8988T (cell line): ENCODE measurements around the gene NCAPH2.

Source experiments
- DNase-seq: peaks from one replicate; pipeline ENCODE4 v3.0.0; 2011

Gene NCAPH2

DNA sequence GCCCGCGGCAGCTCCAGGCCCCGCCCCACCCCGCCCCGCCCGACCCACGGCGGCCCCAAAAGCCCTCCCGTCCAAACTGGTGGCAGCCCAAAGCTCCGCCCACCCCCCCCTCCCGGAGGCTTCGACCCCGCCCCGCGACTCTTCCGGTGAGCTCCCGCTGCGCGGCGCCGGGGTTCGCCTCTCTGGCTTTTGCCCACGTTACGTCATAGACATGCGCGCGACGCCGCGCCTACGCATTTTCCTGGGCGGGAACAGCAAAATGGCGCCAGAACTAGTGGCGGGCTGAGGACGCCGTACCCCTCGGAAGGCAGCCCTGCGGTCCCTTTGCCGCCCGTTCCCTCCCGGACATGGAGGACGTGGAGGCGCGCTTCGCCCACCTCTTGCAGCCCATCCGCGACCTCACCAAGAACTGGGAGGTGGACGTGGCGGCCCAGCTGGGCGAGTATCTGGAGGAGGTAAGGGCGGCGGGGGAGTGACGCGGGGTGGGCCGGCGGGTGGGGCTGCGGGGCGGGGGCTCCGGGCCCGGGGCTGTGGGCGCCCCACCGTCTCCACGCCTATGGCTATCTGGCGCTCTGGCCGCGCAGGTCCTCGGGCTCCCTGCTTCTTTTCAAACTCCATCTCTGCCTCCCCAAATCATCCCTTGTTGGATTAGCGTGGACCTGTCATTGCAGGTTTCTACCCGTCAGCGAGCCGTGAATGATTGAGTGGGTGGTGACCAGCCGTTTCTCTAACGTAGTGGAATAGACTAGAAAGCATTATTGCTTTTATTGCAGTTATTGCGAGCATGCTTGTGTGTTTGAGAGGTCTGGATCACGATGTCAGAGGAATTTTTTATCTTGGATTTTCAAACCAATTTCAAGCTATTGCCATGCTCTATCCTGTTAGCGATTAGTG lies at the start of gene NCAPH2:
NCAPH2 (plus strand) TSS at position 234 of the 894 bp plus-strand sequence; CDS start at position 348, 114 bp downstream.
- DNase-seq = peak; percentile 96

DNA sequence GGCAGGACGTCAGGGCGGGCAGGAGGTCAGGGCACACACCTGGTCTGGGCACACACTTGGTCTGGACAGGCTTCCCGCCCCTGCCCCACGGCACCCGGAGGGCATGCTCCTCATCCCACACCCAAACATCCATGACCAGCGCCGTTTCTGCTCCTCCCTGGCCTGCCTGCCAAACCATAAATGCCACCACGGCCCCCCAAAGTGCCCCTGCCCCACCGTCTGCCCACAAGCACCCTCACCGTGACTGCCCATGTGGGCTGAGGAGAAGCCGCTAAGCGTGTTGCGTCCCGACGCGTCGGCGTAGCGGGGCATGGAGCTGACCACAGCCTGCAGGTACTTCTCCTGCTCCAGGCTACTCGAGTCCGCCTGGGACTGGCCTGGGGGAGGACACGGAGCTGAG lies 49.0 kb upstream of the NCAPH2 start:
- no peak for DNase-seq

DNA sequence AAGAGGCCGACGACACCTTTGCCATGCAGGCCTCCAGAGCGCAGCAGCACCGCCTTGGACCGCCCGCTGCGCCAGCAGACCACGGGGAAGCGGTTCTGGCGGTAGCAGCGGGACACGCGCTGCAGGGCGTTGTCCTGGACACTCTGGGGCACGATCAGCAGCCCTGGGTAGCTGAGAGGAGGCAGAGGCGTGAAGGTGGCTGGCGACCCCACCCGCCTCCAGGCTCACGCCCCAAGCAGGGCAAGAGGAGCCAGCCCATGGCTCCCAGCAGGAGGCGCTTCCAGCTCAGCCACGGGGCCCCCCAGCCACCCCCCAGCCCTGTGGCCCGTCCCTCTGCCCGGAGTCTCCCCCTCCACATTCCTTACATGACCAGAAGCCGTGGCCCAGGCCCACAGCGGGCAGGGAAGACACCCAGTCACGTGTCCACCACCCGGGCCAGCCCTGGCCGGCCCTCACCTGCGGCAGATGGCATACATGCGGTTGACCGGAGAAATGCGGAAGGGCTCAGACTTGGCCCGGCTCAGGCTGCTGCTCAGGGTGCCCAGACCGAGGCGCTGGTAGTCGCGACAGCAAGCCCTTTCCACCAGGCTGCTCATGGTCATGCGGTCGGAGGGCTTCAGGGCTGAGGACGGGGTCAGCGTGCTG lies 48.4 kb upstream of the NCAPH2 start:
- no peak for DNase-seq

DNA sequence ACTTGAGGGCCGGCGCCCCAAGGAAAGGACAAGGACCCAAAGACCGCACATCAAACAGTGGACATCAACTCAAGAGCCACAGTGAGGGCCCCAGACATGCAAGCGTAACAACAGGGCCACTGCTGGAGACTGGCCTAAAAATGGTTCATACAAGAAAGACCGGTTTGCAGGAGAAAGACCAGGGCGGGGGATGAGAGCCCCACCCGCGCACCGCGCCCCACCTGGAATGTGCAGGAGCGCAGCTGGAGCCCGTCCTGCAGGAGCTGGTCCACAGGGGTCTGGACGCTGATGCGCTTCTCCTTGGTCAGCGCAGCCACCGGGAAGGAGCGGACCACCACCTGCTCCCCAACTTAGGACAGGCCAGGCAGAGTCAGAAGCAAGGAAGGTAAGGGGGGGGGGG lies 47.1 kb upstream of the NCAPH2 start:
- DNase-seq = no peak

DNA sequence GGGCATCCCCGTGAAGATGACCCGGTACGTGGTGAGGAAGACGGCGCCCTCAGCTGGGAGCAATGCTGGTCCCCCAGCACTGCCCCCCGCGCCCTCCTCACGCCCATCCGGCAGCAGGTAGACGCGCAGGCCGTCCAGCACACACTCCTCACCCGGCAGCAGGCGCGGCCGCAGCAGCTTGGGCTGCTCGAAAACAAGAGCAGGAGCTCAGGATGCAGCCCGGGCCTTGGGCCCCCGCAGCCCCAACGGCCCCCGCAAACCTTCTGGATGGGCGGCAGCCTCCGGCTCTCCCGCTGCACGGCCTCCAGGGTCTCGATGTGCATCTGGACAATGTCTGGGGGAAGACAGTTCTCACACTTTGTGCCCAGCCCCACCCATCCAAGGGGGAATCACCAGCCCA lies 46.5 kb upstream of the NCAPH2 start:
- no peak for DNase-seq

DNA sequence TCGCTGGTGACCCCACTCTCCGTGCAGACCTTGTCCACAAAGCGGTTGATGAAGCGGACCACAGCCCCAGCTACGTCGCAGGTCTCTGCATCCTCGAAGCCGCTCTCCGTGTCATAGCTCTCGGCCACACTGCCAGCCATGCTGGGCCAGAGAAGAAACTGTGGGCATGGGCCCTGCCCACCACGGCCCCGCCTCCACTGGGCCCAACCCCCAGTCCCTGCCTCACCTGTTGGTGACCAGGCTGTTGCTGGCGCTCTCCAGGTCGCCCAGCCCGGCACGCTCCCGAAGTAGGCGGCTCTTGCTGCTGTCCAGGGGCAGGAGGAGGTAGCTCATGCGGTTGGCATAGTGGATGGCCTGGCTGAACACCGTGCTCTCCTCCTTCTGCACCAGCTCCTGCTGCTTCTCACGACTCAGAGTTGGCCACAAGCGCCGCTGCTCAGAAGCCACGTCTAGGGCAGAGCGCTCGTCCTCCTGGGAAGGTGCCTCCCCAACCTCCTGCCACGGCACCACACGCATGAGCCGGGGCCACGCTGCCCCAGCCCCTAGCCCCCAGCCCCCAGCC lies 46.0 kb upstream of the NCAPH2 start:
- no peak for DNase-seq

DNA sequence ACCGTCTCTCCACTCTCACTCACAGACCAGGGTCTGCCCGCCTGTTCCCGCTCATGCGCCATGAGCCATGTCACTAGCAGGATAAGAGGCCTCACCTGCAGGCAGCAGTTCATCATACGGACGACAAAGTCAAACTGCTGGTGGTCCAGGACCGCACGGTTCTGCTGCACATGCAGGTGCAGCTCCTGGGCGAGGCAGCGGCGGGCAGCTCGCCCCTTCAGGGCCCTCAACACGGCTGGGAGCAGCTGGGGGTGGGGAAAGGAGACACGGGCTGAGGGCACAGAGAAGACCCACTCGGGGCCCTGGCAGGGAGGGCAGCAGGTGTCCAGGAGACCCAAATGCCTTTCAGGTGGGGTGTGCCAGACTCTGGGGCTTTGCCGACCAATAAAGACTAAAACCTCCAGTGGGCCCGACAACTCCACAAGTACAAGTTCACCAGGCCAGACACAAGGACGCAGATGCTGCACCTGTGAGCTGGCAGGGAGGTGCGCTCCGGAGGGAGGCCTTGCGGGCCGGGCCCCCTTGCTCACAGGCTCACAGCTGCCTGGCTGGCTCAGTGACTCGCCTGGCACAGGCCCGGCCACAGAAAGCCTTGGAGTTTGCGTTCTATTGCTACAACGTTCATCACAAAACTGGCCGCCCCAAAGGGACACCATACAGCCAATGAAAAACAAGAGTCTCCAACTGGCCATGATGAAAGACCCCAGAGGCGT lies 44.7 kb upstream of the NCAPH2 start:
- DNase-seq = no peak

DNA sequence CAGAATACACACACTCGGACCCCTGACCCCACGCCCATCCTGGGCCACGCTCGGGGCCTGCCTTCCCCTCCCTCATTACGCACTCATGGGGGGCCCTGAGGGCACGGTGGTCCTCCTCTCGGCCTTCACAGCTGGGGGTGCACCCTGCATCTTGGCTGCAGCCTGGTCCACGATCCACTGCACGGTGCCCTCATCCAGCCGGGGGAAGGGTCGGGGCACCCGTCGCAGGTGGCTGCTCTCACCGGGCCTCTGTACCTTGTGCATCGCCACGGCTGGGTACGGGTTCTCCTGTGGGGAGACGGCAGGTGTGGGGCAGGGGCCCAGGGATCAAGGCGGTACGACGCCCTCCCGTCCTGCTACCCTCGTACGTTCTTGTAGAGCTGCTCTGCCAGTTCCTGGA lies 43.6 kb upstream of the NCAPH2 start:
- DNase-seq = no peak

DNA sequence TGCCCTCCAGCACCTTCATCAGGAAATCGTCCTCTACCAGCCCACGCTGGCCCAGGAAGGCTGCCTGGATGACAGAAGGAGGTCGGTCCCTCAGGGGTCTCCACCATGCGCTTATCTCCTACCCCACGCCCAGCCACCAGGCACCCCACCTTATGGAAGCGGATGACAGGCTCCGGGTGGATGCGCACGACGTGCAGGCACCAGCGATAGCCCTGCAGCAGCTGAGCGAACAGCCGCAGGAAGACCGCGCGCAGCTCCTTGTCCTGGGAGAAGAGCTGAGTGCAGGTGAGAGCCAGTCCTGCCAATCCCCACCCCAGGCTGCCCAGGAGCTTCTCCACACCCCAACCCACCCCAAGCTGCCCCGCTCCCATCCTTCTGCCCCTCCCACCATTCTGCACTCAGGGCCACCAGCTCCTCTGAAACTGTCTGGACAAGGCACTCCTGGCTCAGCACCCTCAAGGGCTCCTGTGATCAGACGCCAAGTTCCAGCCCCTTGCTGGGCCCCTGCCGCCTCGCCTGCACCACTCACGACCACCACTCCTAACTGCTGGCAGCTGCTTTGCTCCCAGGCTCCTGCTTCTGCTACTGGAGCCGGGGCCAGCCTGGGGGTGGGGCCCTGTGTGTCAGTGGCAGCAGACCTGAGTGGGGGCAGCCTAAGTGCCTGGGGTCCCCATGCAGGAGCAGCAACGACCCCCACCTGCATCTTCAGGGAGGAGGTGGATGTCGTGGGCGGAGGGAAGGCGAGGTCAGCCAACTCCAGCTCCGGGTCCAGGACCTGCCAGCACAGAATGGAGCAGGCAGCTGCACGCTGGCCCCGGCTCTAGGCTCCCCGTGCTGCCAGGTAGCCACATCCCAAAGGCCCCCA lies 42.7 kb upstream of the NCAPH2 start:
- DNase-seq = no peak

DNA sequence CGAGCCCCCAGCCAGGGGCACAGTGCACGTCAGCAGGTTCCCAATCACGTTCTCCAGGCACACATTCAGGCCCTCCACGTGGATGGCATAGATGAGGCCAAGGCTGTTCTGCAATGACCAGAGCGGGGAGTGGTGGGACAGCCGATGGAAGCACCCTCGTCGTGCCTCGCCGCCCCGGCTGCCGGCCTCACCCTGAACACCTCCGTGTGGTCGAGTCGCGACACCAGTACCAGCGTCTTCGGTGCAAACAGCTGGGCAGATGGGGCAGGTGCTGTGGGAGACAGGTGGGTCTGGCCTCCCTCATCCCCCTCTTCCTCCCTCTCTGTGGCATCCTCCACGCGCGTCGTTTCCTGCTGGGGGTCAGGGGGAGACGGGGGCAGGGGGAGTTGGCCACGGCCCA lies 40.7 kb upstream of the NCAPH2 start:
- no peak for DNase-seq

DNA sequence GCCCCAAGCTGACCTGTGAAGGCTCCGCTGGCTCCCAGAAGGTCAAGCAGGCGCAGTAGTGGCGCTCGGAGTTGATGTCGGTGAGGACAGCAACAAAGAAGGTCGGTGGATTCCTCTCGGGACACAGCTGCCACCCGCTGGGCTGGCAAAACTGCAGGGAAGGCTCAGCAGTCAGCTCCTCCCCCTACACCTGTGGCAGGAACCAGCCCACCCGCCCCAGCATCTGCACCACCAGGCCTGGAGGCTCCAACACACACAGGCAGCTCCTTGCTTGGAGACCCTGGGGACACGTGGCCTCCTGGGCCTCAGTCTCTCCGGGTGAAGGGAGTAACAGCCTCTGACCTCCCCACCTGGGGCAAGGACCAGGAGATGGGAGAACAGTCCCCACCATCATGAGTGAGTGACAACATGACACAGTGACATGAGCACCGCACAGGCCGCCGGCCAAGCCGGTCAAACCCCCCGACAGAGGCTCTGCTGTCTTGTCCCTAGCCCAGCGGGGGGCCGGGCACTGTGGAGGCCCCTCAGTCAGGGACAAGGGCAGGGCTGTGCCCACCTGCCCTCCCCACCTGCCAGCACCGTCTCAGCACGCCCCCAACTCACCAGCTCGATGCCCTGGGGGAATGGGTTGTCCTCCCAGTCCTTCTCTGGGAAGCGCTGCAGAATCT lies 40.1 kb upstream of the NCAPH2 start:
- DNase-seq = no peak

DNA sequence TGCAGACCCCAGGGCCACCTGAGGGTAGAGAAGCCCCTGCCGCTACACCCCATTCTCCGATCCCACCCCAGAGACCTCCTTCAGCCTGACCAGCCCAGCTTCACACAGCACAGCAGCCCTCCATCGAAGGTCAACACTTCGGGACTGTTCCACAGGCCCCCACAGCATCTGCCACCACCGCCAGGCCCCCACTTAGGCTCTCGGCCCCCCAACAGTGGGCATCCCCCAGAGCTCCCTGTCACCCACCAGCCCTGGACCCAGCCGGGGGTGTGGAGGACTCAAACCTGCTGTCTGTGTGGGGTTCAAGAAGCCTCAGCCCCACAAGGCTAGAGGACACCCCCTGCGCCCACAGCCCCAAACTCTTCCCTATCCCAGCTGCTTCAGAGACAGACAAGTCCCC lies 39.4 kb upstream of the NCAPH2 start:
- no peak for DNase-seq

DNA sequence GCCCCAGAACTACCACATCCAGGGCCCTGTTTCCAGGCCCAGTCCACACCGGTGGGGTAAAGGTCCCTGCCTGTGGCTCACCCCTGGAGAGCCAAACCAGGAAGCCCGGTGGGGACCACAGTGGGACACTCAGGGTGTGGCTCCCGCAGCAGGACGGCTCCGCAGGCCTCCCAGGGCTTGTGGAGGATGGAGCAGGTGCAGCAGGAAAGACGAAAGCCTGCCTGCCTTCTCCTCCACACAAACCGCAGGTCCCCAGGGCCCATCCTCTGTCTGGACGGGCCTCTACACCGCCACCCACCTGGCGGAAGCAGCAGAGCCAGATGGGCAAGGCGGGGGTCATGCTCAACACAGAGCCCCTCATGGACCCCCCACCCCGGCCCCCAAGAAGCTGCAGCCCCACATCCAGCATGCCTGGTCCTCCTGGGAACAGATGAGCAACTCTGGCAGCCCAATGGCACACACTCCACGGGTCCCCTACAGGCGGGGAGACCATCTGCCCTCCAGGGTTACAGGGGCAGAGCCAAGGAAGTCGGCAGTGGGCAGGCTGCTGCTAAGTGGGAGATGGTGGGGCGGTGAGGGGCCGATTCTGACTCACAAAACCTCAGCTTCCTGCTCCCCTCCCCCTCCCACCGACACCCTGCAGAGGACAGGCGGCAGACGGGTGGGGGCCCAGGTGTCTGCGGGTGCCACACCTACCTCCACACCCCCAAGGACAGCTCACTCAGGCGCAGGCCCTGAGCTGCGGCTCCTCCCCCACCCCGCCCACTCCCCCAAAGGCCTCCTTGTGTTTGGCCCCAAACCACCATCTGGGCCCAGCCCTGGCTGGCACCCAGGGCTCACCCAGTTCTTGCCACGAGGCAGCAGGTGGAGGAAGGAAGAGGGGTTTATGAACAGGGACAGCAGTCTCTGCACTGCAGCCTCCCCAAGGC lies 38.4 kb upstream of the NCAPH2 start:
- peak; percentile 70 for DNase-seq

DNA sequence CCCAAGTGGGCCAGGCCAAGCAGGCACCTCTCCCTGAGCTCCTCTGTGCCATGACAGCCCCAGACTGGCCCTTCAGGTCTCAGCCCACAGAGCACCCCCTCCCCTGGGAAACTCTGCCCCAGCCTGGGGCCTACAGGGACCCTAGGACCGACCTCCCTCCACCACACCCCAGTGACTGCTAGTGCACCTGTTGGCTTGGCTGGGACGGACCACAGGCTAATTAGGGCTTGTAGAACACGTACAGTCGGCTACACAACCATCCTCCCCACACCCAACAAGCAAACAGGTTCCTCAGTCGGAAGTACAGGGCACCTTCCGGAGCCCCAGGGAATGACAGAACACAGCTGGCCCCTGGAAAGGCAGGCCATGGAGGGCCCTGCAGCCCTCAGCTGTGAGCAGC lies 37.5 kb upstream of the NCAPH2 start:
- DNase-seq = no peak

DNA sequence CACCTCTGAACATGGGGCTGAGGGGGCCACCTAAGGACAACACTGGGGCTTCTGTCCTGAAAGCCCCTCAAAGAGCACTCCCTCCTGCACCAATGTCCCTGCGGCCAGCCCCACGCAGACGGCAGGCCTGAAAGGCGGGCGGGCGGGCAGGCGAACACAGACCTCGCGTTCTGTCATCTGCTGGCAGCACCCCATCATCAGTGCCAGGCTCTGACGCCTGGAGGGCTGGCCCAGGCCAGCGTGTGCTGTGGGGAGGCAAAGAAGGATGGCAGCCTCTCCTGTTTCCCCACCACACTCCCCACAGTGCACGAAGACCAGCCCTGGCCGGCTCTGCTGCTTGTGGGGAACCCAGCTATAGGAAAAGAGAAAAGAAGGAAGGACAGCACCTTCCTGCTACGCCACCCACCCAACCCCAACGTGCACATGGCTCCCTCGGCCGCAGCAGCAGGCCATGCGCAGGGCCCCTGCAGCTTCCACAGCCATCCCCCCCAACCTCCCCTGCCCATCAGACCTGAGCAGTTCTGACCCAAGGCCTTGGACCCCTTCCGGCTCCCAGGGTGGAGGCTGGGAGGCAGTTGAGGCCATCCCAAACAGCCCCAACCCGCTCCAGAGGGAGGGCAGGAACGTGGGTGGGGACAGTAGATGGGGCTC lies 36.7 kb upstream of the NCAPH2 start:
- no peak for DNase-seq

DNA sequence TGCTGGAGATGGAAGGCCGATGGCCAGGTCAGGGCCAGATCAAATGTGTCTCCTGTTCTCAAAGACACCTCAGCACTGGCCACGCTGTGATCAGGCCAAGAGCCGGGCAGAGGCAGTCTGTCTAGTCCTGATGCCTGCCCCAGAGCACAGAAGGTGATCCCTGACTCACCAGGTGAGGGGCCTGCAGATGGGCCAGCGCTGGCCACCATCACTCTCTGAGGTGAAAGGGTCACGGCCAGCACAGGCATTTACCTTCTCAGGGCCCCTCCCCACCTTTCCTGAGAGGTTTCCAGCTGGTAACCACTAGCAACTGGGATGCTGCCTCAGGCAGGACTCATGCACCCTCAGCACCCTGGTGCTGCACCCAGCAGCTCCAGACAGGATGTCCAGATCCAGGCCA lies 36.1 kb upstream of the NCAPH2 start:
- no peak for DNase-seq

DNA sequence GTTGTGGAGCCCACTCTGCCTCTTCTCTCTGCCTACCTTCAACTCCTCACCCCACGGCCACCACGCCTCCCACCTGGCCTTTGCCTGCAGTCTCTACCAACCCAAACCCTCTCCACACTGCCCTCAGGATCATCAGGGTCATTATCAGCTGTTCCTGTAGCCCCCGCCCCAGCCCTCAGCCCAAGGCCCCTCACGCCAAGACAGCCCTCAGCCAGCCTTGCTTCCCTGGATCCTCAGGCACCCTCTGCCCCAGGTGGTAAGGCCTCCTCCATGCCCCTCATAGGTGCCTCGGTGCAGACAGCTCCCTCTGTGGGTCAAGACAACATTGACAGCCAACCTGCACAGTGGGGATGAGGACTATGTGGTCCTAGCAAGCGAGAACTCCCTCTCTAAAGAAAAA lies 34.9 kb upstream of the NCAPH2 start:
- DNase-seq = peak; percentile 86

DNA sequence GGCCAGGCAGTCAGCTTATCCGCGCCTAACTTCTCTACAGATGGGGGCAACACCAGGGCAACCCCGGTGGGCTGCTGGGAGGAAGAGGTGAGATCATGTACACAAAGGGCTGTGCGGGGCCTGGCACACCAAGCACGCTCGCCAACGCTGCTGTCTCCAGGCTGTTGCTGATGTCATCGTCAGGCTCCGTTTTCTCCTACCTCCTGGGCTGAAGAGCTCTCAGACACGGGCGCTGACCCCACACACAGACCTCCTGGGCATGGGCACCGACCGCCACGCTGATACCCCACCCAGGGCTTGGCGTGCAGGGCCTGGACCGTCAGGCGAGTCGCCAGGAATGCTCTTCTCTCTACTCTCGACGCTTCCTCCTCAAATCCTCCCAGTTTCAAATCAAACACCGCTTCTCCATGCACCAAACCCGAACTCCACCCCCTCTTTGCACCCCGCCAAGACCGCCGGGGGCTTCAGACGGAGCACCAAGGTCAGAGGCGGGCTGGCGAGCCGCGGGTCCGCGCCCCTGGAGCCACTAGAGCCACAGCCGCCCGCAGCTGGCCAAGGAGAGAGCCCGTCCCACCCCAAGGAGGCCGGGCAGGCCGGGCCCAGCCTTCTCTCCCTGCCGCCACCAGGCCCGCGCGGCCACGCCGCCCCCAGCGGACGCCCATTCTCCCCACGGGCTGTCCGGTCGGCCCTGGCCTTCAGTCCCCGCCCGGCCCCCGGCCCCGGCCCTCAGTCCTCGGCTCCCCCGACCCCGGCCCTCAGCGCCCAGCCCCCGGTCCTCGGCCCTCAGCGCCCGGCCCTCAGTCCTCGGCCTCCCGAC lies 34.0 kb upstream of the NCAPH2 start:
- DNase-seq = no peak
